Measurements from ENCODE around the gene WWC2. TPM values are rescaled to one million over a fixed set of nuclear protein-coding genes. Genes with fewer than 3 reads are reported as not detected.

WWC2 gene
- total and polyA plus RNA-seq, 2 experiments from 2014 or later = 50.5 to 74.2 TPM

DNA sequence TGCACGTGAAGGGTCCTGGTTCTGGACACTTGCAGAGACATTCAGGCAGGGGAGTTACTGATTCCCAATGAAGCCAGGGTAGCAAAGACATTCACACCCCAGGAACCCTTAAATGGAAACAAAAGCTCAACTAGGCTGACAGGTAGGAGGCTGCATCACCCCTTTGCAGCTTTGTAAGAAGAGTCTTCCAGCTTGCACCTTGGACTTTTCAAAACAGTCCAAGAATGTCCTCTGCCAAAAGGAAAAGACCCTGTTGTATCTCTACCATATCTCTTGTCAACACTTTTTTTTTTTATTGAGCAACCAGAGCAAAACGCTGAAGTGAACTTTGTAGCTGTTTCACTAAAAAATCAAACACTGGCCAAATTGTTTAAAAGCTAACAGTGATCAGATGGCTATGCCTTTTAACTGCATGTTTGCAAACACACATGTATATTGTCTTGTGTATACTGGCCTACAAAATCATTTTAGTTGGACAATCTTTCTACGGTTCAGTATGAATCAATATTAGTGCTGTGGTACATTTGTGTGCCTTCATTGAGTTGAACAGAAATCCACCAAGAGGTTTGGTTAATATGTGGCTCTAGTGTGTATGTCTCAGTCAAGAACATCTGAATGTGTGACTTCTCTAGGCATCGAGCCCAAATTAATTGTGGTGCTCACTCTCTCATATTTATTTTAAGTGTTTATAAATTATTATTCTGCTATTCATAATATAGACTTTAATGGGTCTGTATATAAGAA, 18.5 kb upstream of the WWC2 start:
- peaks cover 12% of the 10 kb centered on the region for H3K4me1 ChIP-seq (ENCODE audit: insufficient read depth)
- TF ChIP-seq, protein P1, sequence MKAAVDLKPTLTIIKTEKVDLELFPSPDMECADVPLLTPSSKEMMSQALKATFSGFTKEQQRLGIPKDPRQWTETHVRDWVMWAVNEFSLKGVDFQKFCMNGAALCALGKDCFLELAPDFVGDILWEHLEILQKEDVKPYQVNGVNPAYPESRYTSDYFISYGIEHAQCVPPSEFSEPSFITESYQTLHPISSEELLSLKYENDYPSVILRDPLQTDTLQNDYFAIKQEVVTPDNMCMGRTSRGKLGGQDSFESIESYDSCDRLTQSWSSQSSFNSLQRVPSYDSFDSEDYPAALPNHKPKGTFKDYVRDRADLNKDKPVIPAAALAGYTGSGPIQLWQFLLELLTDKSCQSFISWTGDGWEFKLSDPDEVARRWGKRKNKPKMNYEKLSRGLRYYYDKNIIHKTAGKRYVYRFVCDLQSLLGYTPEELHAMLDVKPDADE (IDR thresholded peaks at IDR 0.05) = no peak
- TF ChIP-seq, protein P2, sequence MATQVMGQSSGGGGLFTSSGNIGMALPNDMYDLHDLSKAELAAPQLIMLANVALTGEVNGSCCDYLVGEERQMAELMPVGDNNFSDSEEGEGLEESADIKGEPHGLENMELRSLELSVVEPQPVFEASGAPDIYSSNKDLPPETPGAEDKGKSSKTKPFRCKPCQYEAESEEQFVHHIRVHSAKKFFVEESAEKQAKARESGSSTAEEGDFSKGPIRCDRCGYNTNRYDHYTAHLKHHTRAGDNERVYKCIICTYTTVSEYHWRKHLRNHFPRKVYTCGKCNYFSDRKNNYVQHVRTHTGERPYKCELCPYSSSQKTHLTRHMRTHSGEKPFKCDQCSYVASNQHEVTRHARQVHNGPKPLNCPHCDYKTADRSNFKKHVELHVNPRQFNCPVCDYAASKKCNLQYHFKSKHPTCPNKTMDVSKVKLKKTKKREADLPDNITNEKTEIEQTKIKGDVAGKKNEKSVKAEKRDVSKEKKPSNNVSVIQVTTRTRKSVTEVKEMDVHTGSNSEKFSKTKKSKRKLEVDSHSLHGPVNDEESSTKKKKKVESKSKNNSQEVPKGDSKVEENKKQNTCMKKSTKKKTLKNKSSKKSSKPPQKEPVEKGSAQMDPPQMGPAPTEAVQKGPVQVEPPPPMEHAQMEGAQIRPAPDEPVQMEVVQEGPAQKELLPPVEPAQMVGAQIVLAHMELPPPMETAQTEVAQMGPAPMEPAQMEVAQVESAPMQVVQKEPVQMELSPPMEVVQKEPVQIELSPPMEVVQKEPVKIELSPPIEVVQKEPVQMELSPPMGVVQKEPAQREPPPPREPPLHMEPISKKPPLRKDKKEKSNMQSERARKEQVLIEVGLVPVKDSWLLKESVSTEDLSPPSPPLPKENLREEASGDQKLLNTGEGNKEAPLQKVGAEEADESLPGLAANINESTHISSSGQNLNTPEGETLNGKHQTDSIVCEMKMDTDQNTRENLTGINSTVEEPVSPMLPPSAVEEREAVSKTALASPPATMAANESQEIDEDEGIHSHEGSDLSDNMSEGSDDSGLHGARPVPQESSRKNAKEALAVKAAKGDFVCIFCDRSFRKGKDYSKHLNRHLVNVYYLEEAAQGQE (IDR thresholded peaks at IDR 0.05; ENCODE audit: unreplicated experiment) = no peak
- no peak for TF ChIP-seq EZH2phosphoT487 (IDR thresholded peaks at IDR 0.05; ENCODE audit: unreplicated experiment)
- no peak for TF ChIP-seq NANOG (IDR thresholded peaks at IDR 0.05; ENCODE audit: borderline replicate concordance)
- no peak for TF ChIP-seq POLR2AphosphoS5 (IDR thresholded peaks at IDR 0.05; ENCODE audit: low read depth)
- TF ChIP-seq, protein P3, sequence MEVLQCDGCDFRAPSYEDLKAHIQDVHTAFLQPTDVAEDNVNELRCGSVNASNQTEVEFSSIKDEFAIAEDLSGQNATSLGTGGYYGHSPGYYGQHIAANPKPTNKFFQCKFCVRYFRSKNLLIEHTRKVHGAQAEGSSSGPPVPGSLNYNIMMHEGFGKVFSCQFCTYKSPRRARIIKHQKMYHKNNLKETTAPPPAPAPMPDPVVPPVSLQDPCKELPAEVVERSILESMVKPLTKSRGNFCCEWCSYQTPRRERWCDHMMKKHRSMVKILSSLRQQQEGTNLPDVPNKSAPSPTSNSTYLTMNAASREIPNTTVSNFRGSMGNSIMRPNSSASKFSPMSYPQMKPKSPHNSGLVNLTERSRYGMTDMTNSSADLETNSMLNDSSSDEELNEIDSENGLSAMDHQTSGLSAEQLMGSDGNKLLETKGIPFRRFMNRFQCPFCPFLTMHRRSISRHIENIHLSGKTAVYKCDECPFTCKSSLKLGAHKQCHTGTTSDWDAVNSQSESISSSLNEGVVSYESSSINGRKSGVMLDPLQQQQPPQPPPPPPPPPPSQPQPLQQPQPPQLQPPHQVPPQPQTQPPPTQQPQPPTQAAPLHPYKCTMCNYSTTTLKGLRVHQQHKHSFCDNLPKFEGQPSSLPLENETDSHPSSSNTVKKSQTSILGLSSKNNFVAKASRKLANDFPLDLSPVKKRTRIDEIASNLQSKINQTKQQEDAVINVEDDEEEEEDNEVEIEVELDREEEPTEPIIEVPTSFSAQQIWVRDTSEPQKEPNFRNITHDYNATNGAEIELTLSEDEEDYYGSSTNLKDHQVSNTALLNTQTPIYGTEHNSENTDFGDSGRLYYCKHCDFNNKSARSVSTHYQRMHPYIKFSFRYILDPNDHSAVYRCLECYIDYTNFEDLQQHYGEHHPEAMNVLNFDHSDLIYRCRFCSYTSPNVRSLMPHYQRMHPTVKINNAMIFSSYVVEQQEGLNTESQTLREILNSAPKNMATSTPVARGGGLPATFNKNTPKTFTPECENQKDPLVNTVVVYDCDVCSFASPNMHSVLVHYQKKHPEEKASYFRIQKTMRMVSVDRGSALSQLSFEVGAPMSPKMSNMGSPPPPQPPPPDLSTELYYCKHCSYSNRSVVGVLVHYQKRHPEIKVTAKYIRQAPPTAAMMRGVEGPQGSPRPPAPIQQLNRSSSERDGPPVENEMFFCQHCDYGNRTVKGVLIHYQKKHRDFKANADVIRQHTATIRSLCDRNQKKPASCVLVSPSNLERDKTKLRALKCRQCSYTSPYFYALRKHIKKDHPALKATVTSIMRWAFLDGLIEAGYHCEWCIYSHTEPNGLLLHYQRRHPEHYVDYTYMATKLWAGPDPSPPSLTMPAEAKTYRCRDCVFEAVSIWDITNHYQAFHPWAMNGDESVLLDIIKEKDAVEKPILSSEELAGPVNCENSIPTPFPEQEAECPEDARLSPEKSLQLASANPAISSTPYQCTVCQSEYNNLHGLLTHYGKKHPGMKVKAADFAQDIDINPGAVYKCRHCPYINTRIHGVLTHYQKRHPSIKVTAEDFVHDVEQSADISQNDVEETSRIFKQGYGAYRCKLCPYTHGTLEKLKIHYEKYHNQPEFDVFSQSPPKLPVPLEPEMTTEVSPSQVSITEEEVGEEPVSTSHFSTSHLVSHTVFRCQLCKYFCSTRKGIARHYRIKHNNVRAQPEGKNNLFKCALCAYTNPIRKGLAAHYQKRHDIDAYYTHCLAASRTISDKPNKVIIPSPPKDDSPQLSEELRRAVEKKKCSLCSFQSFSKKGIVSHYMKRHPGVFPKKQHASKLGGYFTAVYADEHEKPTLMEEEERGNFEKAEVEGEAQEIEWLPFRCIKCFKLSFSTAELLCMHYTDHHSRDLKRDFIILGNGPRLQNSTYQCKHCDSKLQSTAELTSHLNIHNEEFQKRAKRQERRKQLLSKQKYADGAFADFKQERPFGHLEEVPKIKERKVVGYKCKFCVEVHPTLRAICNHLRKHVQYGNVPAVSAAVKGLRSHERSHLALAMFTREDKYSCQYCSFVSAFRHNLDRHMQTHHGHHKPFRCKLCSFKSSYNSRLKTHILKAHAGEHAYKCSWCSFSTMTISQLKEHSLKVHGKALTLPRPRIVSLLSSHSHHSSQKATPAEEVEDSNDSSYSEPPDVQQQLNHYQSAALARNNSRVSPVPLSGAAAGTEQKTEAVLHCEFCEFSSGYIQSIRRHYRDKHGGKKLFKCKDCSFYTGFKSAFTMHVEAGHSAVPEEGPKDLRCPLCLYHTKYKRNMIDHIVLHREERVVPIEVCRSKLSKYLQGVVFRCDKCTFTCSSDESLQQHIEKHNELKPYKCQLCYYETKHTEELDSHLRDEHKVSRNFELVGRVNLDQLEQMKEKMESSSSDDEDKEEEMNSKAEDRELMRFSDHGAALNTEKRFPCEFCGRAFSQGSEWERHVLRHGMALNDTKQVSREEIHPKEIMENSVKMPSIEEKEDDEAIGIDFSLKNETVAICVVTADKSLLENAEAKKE (CRISPR knock-in tag; IDR thresholded peaks at IDR 0.05) = no peak
- TF ChIP-seq JUNB (IDR thresholded peaks at IDR 0.05; ENCODE audit: unreplicated experiment) = no peak
- Mint-ChIP-seq H3K36me3 (ENCODE audit: low read depth) (no peaks in the 10 kb centered on the region), H3K4me1 (peaks cover 23% of the 10 kb centered on the region), H3K27me3 (ENCODE audit: insufficient read depth, low read depth, poor library complexity) (peaks cover 6% of the 10 kb centered on the region), H3K9me3 (no peaks in the 10 kb centered on the region), H3K27ac (no peak overlapping the region), H3K4me3 (no peak overlapping the region)
- no peaks in the 10 kb centered on the region for H3K36me3 ChIP-seq (ENCODE audit: insufficient read depth)
- H3K4me2 ChIP-seq = no peak overlapping the region
- H3K27ac ChIP-seq (ENCODE audit: low read depth) = no peak overlapping the region
- H2AFZ ChIP-seq = no peak overlapping the region
- no peaks in the 10 kb centered on the region for H3F3A ChIP-seq (replicated peaks; ENCODE audit: low read depth)
- no peaks in the 10 kb centered on the region for H4K20me1 ChIP-seq (replicated peaks; ENCODE audit: insufficient read depth)
- H3K79me2 ChIP-seq (replicated peaks; ENCODE audit: insufficient read depth) = no peaks in the 10 kb centered on the region
- H3K4me3 ChIP-seq = no peak overlapping the region
- ATAC-seq (peak; percentile 65), DNase-seq (ENCODE audit: low spot score) (no peak)
- H3K27me3 ChIP-seq (ENCODE audit: insufficient read depth) = no peaks in the 10 kb centered on the region
- H3K9me2 ChIP-seq (ENCODE audit: insufficient read depth) = no peaks in the 10 kb centered on the region
